Measurements from ENCODE around the gene LPCAT4. TPM values are rescaled to one million over a fixed set of nuclear protein-coding genes. Genes with fewer than 3 reads are reported as not detected.

LPCAT4 gene
- total and polyA plus RNA-seq, 8 donors: 9.7 to 34.6 (median 17.1) TPM

DNA sequence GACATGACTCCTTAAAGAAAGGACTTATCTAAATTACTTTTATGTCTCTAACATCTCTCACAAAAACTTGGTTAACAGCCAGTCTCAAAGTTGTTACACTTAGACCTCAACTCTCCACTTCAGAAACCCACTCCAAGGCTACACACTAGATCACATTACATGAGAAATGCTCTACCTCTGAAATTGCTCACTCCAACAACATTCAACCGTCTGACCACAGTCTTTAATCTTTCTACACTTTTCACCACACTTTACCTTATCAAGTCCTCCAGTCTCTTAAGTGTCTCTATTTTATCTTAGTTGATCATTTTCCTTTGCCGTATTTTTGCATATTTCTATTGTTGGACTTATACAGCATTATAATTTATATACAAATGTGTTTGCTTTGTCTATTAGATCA, 35.2 kb downstream of the LPCAT4 start:
- TF ChIP-seq, protein P1, sequence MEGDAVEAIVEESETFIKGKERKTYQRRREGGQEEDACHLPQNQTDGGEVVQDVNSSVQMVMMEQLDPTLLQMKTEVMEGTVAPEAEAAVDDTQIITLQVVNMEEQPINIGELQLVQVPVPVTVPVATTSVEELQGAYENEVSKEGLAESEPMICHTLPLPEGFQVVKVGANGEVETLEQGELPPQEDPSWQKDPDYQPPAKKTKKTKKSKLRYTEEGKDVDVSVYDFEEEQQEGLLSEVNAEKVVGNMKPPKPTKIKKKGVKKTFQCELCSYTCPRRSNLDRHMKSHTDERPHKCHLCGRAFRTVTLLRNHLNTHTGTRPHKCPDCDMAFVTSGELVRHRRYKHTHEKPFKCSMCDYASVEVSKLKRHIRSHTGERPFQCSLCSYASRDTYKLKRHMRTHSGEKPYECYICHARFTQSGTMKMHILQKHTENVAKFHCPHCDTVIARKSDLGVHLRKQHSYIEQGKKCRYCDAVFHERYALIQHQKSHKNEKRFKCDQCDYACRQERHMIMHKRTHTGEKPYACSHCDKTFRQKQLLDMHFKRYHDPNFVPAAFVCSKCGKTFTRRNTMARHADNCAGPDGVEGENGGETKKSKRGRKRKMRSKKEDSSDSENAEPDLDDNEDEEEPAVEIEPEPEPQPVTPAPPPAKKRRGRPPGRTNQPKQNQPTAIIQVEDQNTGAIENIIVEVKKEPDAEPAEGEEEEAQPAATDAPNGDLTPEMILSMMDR (IDR thresholded peaks at IDR 0.05): no peak
- no peak overlapping the region for H3K4me3 ChIP-seq
- ATAC-seq (no peak), FAIRE-seq (no peak), DNase-seq (no peak)
- H3K4me1 ChIP-seq: peaks cover 0 to 2% (median 0%) of the 10 kb centered on the region in 3 donors
- no peaks in the 10 kb centered on the region for H3K36me3 ChIP-seq
- H3K27ac ChIP-seq: no peak overlapping the region
- WGBS, 2 donors: 74 to 83% methylated on average over 2 of the region's 2 CpGs
- intact Hi-C loops (cut with DNase I): no loop called here
- no peaks in the 10 kb centered on the region for H3K9me3 ChIP-seq
- H3K27me3 ChIP-seq: no peaks in the 10 kb centered on the region

DNA sequence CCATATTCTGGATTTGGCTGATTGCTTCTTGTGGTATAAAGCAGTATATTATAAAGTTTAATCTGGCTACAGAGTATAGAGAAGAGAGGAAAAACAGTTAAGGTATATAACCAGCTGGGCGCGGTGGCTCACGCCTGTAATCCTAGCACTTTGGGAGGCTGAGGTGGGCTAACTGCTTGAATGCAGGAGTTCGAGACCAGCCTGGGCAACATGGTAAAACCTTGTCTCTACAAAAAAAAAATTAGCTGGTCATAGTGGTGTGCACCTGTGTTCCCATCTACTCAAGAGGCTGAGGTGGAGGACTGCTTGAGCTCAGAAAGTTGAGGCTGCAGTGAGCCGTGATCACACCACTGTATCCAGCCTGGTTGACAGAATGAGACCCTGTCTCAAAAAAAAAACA, 36.7 kb downstream of the LPCAT4 start:
- DNase-seq: no peak
- TF ChIP-seq, protein P1 (IDR thresholded peaks at IDR 0.05): no peak
- H3K4me3 ChIP-seq: no peak overlapping the region
- no peak for ATAC-seq
- no peaks in the 10 kb centered on the region for H3K4me1 ChIP-seq
- H3K27ac ChIP-seq: no peak overlapping the region
- H3K9me3 ChIP-seq: no peaks in the 10 kb centered on the region
- 93 to 94% methylated on average over 5 of the region's 5 CpGs for WGBS, 2 donors
- H3K27me3 ChIP-seq: no peaks in the 10 kb centered on the region
- H3K36me3 ChIP-seq: no peaks in the 10 kb centered on the region
- no peak for FAIRE-seq
- intact Hi-C loops (cut with DNase I): no loop called here

DNA sequence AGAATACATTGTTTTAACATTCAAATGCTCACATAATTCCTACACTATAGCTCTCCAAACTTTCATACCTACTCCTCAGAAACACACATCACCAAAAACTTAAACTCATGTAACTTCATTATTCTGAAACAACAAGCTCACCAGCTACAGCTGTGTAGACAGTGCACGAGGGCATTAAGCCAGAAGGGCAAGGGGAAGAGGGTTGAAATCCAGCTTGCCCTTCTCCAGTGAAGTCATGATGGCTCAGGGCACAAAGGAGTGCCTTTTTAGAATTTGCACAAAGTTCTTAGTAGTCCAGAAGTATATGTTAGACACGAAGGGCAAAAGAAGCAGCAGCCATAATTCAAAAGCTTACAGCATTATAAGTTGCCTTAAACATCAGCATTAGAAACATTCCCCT, 38.0 kb downstream of the LPCAT4 start:
- H3K9me3 ChIP-seq: no peaks in the 10 kb centered on the region
- intact Hi-C loops (cut with DNase I): no loop called here
- 62 to 82% methylated on average over 2 of the region's 2 CpGs for WGBS, 2 donors
- H3K4me3 ChIP-seq: no peak overlapping the region
- no peaks in the 10 kb centered on the region for H3K36me3 ChIP-seq
- FAIRE-seq (no peak), DNase-seq (no peak), ATAC-seq (no peak)
- no peaks in the 10 kb centered on the region for H3K4me1 ChIP-seq
- no peak overlapping the region for H3K27ac ChIP-seq
- TF ChIP-seq, protein P1 (IDR thresholded peaks at IDR 0.05): no peak
- no peaks in the 10 kb centered on the region for H3K27me3 ChIP-seq

DNA sequence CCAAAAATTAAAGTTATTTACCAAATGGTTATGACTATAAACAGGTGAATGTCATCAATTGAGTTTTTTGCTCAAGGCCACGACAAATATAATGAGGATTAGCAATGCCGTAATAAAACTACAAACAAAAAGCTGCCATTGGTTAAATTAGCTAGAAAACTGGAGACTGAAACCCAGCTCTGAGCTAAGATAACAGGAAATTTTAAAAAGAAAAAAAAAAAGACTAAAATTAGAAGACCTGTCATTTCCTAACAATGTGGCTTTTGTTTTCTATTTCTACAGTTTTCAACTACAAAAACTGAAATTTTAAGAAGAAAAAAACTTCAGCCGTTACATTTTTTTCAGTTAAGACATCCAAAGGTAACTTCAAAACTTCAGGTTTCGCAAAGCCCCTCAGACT, 39.1 kb downstream of the LPCAT4 start:
- Histone ChIP-seq H3K4me3 (no peak overlapping the region), H3K27me3 (no peaks in the 10 kb centered on the region), H3K27ac (no peak overlapping the region), H3K36me3 (no peaks in the 10 kb centered on the region), H3K9me3 (no peaks in the 10 kb centered on the region), H3K4me1 (no peaks in the 10 kb centered on the region)
- intact Hi-C loops (cut with DNase I): no loop called here
- FAIRE-seq (no peak), DNase-seq (no peak), ATAC-seq (no peak)
- 82 to 85% methylated on average over 4 of the region's 4 CpGs for WGBS, 2 donors
- TF ChIP-seq, protein P1 (IDR thresholded peaks at IDR 0.05): no peak

DNA sequence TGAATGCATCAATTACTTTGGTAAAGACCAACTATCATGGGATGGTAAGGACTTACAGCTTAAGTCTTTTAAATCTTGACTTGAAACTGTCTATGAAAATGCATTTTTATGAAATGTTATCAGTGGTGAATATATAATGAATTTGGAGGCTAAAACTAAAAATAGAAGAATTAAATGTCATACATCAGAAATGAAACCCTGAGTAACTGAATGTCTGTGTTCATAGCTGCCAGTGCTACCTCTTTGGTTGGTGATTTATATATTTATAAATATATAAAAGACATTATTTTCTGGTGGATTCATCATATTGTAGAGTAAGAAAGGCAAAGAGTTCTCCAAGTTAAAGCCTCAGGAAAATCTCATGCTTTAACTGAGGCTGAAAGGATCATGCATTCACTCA, 41.6 kb downstream of the LPCAT4 start:
- Histone ChIP-seq H3K4me1 (no peaks in the 10 kb centered on the region), H3K27me3 (no peaks in the 10 kb centered on the region), H3K27ac (no peak overlapping the region), H3K9me3 (no peaks in the 10 kb centered on the region), H3K36me3 (no peaks in the 10 kb centered on the region), H3K4me3 (no peak overlapping the region)
- TF ChIP-seq, protein P1 (IDR thresholded peaks at IDR 0.05): no peak
- ATAC-seq (no peak), DNase-seq (no peak), FAIRE-seq (peak; percentile 5)
- intact Hi-C loops (cut with DNase I): no loop called here
